NCI-H460 (cell line): ENCODE data around the gene NCOA6. TPM values are rescaled to one million over a fixed set of nuclear protein-coding genes. Genes with fewer than 3 reads are reported as not detected.

Source experiments
- DNase-seq: peaks from one replicate; pipeline ENCODE4 v3.0.0-alpha.2; 2016; ENCODE audit warnings: low read depth; ENCODE audit errors: extremely low read depth
- polyA plus RNA-seq: library from polyadenylated mRNA; depleted of rRNA; stranded (reverse); fragments of >200 nt; gene quantifications from 2 replicates; pipeline ENCODE4 v1.2.3, GENCODE V29; 2014; cell fraction: nucleus; rRNA removed
- total RNA-seq: library from RNA; depleted of rRNA; stranded (reverse); fragments of >200 nt; shearing (Covaris generic); gene quantifications from 2 replicates; pipeline ENCODE4 v1.2.3, GENCODE V29; 2014; rRNA removed

The NCOA6 gene
- 10.1 and 11.2 TPM in 2 replicates for total RNA-seq
- 4.6 and 5.9 TPM in 2 replicates for polyA plus RNA-seq

- peak; percentile 78 for DNase-seq
These were observed at the start of gene NCOA6 for GRCh38 chr20:34825530-34826362. Gene NCOA6, minus strand, starts transcription at chr20:34825651. Its CDS starts 43,296 bp downstream, at chr20:34782355.

- peak; percentile 89 for DNase-seq
These were observed 48.7 kb upstream of the NCOA6 start for GRCh38 chr20:34874094-34874654.

GRCh38 chr20:34873583-34874093, 48.2 kb upstream of the NCOA6 start:
- DNase-seq, result no peak

GRCh38 chr20:34872622-34873224, 47.3 kb upstream of the NCOA6 start, which contains the start of gene GGT7:
Gene GGT7, minus strand, starts transcription at chr20:34872856. Its CDS starts 41 bp downstream, at chr20:34872815.
- DNase-seq, result peak; percentile 69

GRCh38 chr20:34871966-34872621, 46.6 kb upstream of the NCOA6 start:
- no peak for DNase-seq

- no peak for DNase-seq
These were observed 46.0 kb upstream of the NCOA6 start for GRCh38 chr20:34871320-34871926.

GRCh38 chr20:34864216-34864615, 38.8 kb upstream of the NCOA6 start:
- DNase-seq, result no peak

- DNase-seq, result no peak
These were observed 38.0 kb upstream of the NCOA6 start for GRCh38 chr20:34863421-34863965.

GRCh38 chr20:34862724-34863123, 37.3 kb upstream of the NCOA6 start:
- DNase-seq, result no peak

GRCh38 chr20:34861386-34862084, 36.1 kb upstream of the NCOA6 start:
- no peak for DNase-seq

GRCh38 chr20:34859826-34860545, 34.5 kb upstream of the NCOA6 start:
- no peak for DNase-seq

GRCh38 chr20:34859367-34859766, 33.9 kb upstream of the NCOA6 start:
- DNase-seq, result no peak

- no peak for DNase-seq
These were observed 26.8 kb upstream of the NCOA6 start for GRCh38 chr20:34852298-34852697.

GRCh38 chr20:34850969-34851368, 25.5 kb upstream of the NCOA6 start:
- no peak for DNase-seq

GRCh38 chr20:34849778-34850177, 24.3 kb upstream of the NCOA6 start:
- DNase-seq, result no peak

GRCh38 chr20:34848597-34848996, 23.1 kb upstream of the NCOA6 start:
- DNase-seq, result no peak

GRCh38 chr20:34843421-34843820, 18.0 kb upstream of the NCOA6 start:
- DNase-seq, result no peak

GRCh38 chr20:34842143-34842542, 16.7 kb upstream of the NCOA6 start:
- no peak for DNase-seq

- DNase-seq, result peak; percentile 40
These were observed 9.0 kb upstream of the NCOA6 start for GRCh38 chr20:34834459-34834893.
